Omental fat pad (tissue), 4 donors: ENCODE measurements around the gene BLMH. TPM values are rescaled to one million over a fixed set of nuclear protein-coding genes. Genes with fewer than 3 reads are reported as not detected.

Experiments used
- ATAC-seq: fragments of 150-250 bp; one replicate; pipeline ENCODE4 v1.9.1; 2016; ENCODE audit warnings: mild to moderate bottlenecking, moderate library complexity; ENCODE audit not compliant: low FRiP score
- DNase-seq: peaks from one replicate; pipeline ENCODE4 v3.0.0-alpha.2; 2019; ENCODE audit warnings: low spot score
- total RNA-seq, 4 donors: library from RNA; depleted of rRNA; stranded (reverse); fragments of >200 nt; gene quantifications; one replicate each; pipeline ENCODE4 v1.1.0, GENCODE V29; 2016
- TF ChIP-seq, protein P1 (sequence below), 3 donors: fragments of 450-650 bp; IDR thresholded peaks; one replicate each; pipeline ENCODE4 v1.5.1; 2016 to 2017; ENCODE audit warnings: antibody characterized with exemption in 3 of 3, mild to moderate bottlenecking in 3 of 3, moderate library complexity in 2 of 3

BLMH gene
- total RNA-seq, 4 donors from 2014 or later: 19.1 to 33.9 (median 28.3) TPM

DNA sequence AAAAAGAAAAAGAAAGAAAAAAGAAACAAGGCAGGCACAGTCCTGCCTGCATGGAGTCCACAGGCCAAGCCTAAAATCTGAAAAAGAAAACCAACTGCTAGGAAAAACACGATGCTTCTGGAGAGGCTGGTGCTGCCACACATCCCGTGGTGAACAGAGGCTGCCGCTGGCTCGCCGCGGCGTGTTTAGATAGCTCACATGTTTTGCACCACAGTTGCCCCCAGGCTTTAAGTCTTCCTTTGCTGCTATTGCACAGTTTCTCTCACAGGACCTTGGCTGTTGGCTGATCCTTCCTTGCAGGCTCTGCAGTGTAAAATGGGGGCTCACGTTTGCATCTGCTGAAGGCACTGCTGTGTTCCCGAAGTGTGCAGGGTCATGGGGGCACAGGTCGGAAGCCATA is 64.9 kb downstream of the BLMH start:
- TF ChIP-seq, protein P1, sequence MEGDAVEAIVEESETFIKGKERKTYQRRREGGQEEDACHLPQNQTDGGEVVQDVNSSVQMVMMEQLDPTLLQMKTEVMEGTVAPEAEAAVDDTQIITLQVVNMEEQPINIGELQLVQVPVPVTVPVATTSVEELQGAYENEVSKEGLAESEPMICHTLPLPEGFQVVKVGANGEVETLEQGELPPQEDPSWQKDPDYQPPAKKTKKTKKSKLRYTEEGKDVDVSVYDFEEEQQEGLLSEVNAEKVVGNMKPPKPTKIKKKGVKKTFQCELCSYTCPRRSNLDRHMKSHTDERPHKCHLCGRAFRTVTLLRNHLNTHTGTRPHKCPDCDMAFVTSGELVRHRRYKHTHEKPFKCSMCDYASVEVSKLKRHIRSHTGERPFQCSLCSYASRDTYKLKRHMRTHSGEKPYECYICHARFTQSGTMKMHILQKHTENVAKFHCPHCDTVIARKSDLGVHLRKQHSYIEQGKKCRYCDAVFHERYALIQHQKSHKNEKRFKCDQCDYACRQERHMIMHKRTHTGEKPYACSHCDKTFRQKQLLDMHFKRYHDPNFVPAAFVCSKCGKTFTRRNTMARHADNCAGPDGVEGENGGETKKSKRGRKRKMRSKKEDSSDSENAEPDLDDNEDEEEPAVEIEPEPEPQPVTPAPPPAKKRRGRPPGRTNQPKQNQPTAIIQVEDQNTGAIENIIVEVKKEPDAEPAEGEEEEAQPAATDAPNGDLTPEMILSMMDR (IDR thresholded peaks at IDR 0.05): no peak
- ATAC-seq (no peak), DNase-seq (no peak)

DNA sequence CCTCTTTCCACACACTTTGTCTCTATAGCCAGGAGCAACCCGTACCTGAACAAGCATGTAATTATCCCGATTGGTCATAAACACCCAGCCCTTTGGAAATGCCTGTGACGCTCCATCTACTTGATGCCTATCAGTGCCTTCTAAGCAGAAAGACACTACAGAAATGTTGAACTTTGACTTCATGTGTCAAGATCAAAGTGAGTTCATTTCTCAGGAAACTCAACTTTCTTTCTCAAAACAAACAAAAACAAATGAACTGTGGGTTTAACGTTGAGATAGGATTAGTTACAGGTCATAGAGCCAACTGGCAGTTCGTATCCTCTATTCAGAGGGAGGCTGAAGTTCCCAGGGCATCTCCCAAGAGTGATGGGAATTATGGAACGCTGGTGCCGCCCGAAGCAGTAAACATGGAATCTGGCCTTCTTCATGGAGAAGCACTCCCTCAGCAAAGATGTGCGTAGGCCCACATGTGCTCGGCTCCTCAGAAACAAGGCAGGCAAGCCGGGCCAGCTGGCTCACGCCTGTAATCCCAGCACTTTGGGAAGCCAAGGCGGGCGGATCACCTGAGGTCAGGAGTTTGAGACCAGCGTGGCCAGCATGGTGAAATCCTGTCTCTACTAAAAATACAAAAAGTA is 65.7 kb downstream of the BLMH start:
- TF ChIP-seq, protein P1 (IDR thresholded peaks at IDR 0.05): no peak
- ATAC-seq (no peak), DNase-seq (no peak)

DNA sequence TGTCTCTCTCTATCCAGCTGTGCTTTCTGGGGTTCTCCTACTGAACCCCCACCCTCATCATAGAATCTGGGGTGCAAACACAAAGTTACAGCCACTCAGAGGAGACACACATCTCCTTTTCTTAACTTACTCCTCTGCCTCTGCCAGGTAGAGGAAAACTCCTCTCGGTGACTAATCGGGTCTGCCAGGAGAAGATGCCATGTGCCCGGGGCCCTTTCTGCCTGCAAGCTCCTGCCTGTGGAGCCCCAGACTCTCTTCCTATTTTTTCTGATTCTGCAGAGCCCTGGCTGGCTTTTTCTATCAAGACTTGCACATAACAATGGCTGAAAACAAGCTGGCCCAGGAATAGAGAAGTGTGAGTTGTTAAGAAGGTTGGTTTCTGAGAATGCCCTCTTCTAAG is 66.6 kb downstream of the BLMH start:
- DNase-seq: no peak

DNA sequence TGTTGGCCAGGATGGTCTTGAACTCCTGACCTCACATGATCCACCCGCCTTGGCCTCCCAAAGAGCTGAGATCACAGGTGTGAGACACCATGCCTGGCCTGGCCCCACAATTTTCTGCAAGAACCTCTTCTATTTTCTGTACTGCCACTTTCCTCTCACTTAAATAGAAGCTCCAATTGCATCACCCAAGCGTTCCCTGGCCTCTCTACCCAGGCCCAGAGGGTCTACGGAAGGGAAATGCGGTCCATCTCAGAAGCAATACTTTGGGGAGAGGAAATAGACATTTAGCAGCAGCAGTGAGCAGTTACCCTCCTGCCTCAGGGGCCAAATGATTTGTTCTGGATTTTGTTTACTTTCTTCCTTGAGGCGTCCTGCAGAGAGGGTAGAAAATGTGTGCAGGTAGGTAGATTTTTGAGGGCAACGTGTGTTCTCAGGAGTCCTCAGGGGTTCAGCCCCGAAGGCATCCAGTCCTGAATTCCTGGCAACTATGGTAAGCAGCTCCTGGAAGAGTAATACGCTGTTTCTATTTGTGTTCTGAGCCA is 67.3 kb downstream of the BLMH start:
- no peak for ATAC-seq
- DNase-seq: no peak
- TF ChIP-seq, protein P1 (IDR thresholded peaks at IDR 0.05): no peak

More for the DNA sequence above, 66.6 kb downstream of the BLMH start:
- TF ChIP-seq, protein P1 (IDR thresholded peaks at IDR 0.05): no peak
- ATAC-seq: no peak

DNA sequence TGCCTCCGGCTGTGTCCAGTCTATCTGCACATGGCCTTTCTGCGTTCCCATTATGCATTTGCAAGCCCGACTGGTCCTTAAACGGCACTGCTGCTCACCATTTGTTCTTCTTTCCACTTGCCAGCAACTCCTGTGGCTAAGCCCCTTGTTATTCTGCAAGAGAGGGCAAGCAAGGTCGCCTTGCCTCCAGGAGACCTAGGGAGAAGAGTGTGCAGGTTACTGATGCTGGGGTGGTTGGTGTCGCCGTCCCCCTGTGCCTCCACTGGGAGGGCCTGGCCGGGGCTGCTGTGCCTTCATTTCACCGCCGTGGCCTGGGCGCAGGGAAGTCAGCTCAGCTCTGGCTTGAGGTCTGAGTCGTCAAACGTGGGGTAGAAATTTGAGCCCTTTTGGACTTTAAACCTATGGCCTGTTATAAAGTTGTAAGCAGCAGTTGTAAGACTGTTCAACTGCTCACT is 69.0 kb downstream of the BLMH start:
- TF ChIP-seq, protein P1 (IDR thresholded peaks at IDR 0.05): no peak
- no peak for ATAC-seq

DNA sequence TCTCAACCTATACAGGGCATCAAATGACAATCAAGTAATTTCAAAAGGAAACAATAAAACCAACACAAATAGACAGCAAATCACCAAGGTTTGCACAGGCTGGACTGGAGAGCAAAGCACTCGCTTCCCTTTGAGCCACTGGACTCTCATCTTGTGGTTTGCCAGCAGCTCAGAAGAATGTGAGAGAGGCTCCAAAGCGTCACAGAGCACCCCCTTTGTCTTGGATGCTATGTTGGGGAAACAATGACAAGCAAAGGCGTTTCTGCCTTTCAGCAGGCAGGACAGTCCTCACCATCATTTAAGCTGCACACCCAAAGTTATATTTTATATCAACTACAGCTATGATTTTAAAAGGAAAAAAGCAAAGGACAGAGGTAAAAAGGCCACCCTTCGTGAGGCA is 69.5 kb downstream of the BLMH start:
- DNase-seq (no peak), ATAC-seq (no peak)
- TF ChIP-seq, protein P1 (IDR thresholded peaks at IDR 0.05): no peak

More for the DNA sequence above, 69.0 kb downstream of the BLMH start:
- DNase-seq: no peak

DNA sequence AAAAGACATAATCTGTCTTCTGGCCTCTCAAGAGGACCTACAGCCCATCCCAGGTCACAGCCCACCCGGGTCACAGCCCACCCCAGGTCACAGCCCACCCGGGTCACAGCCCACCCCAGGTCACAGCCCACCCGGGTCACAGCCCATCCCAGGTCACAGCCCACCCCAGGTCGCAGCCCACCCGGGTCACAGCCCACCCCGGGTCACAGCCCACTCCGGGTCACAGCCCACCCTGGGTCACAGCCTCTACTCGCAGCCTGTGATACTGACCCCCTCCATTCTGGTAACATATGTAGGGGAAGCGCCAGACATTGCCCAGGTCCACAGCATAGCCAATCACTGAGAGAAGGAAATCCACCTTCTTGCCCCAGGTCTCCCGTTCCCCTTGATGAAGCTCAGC is 70.4 kb downstream of the BLMH start:
- TF ChIP-seq, protein P1 (IDR thresholded peaks at IDR 0.05): no peak
- ATAC-seq: no peak
- no peak for DNase-seq
